Measurements from ENCODE around the gene OIP5.

- TF ChIP-seq EZH2phosphoT487 (IDR thresholded peaks at IDR 0.05; ENCODE audit: low read length) (no peak), CTCF (IDR thresholded peaks at IDR 0.05; ENCODE audit: low read length) (no peak), EZH2 (optimal IDR thresholded peaks at IDR 0.05; ENCODE audit: low read depth, low read length) (no peak)
Measured at GRCh38 chr15:41285285-41285684, 47.1 kb downstream of the OIP5 start.
